Keratinocyte (primary cell): ENCODE data around the gene UTS2B.

Experiments used
- EZH2 ChIP-seq: IDR thresholded peaks from one replicate; pipeline ENCODE4 v1.6.1; 2012; ENCODE audit warnings: inconsistent platforms, mild to moderate bottlenecking, low read length, moderate library complexity
- TF ChIP-seq, protein P1 (sequence below), 3 experiments: IDR thresholded peaks in 1 of 3; conservative IDR thresholded peaks in 1 of 3; optimal IDR thresholded peaks in 1 of 3; 2 replicates in 2 of 3; 3 replicates in 1 of 3; pipeline versions ENCODE3 to v1.5.1; 2011; ENCODE audit warnings: low read length in 3 of 3, mild to moderate bottlenecking in 3 of 3, moderate library complexity in 2 of 3, control low read depth in 1 of 3, inconsistent platforms in 1 of 3; ENCODE audit not compliant: insufficient read depth in 2 of 3; ENCODE audit errors: extremely low read depth in 1 of 3

- TF ChIP-seq, protein P1, sequence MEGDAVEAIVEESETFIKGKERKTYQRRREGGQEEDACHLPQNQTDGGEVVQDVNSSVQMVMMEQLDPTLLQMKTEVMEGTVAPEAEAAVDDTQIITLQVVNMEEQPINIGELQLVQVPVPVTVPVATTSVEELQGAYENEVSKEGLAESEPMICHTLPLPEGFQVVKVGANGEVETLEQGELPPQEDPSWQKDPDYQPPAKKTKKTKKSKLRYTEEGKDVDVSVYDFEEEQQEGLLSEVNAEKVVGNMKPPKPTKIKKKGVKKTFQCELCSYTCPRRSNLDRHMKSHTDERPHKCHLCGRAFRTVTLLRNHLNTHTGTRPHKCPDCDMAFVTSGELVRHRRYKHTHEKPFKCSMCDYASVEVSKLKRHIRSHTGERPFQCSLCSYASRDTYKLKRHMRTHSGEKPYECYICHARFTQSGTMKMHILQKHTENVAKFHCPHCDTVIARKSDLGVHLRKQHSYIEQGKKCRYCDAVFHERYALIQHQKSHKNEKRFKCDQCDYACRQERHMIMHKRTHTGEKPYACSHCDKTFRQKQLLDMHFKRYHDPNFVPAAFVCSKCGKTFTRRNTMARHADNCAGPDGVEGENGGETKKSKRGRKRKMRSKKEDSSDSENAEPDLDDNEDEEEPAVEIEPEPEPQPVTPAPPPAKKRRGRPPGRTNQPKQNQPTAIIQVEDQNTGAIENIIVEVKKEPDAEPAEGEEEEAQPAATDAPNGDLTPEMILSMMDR (optimal IDR thresholded peaks at IDR 0.05 in 1 of 3, IDR thresholded peaks at IDR 0.05 in 1 of 3, conservative IDR thresholded peaks at IDR 0.05 in 1 of 3; ENCODE audit: extremely low read depth in 1 of 3, insufficient read depth in 2 of 3, low read length in 3 of 3) = no peak
- no peak for TF ChIP-seq EZH2
Measured at GRCh38 chr3:191237047-191237882, 93.1 kb downstream of the UTS2B start.
